BE2C (cell line): ENCODE results near the gene SUOX.

Experiments used
- DNase-seq: peaks from one replicate; pipeline ENCODE4 v3.0.0-alpha.2; 2020
- H3K27me3 ChIP-seq: fragments of 250-450 bp; sonication (Bioruptor Pico); 2 replicates; pipeline ENCODE4 v1.5.1; 2020; ENCODE audit warnings: mild to moderate bottlenecking
- H3K36me3 ChIP-seq: fragments of 250-450 bp; sonication (Bioruptor Pico); 2 replicates; pipeline ENCODE4 v1.5.1; 2020; ENCODE audit warnings: mild to moderate bottlenecking
- H3K4me1 ChIP-seq: fragments of 250-450 bp; sonication (Bioruptor Pico); 2 replicates; pipeline ENCODE4 v1.5.1; 2020
- H3K4me3 ChIP-seq: 2 replicates; pipeline ENCODE4 v1.5.1; 2011; ENCODE audit warnings: low read depth, low read length
- H3K9me3 ChIP-seq: fragments of 250-450 bp; sonication (Bioruptor Pico); 2 replicates; pipeline ENCODE4 v1.5.1; 2020
- CTCF ChIP-seq: IDR thresholded peaks from 2 replicates; pipeline ENCODE4 v1.5.1; 2012; ENCODE audit warnings: mild to moderate bottlenecking, low read depth, low read length

SUOX gene

GRCh38 chr12:56004211-56004610 lies 7.1 kb downstream of the SUOX start:
- no peaks in the 10 kb centered on the region for H3K9me3 ChIP-seq
- no peaks in the 10 kb centered on the region for H3K27me3 ChIP-seq
- no peaks in the 10 kb centered on the region for H3K4me1 ChIP-seq

GRCh38 chr12:56007564-56008559 lies 10.8 kb downstream of the SUOX start:
- Histone ChIP-seq H3K4me3 (peak overlapping the region; percentile 82), H3K9me3 (no peaks in the 10 kb centered on the region), H3K36me3 (peaks cover 5% of the 10 kb centered on the region), H3K4me1 (no peaks in the 10 kb centered on the region), H3K27me3 (no peaks in the 10 kb centered on the region)
- no peak for TF ChIP-seq CTCF
- peak; percentile 72 for DNase-seq

More at GRCh38 chr12:56004211-56004610, 7.1 kb downstream of the SUOX start:
- no peak for DNase-seq
- no peak for TF ChIP-seq CTCF
- no peak overlapping the region for H3K4me3 ChIP-seq
- peaks cover 5% of the 10 kb centered on the region for H3K36me3 ChIP-seq

- H3K4me3 ChIP-seq = no peak overlapping the region
- H3K9me3 ChIP-seq = no peaks in the 10 kb centered on the region
- no peak for DNase-seq
- H3K27me3 ChIP-seq = no peaks in the 10 kb centered on the region
- H3K36me3 ChIP-seq = no peaks in the 10 kb centered on the region
- H3K4me1 ChIP-seq = no peaks in the 10 kb centered on the region
- no peak for TF ChIP-seq CTCF
These were observed 13.1 kb downstream of the SUOX start for GRCh38 chr12:56010111-56010570.

- Histone ChIP-seq H3K4me1 (no peaks in the 10 kb centered on the region), H3K27me3 (no peaks in the 10 kb centered on the region), H3K4me3 (no peak overlapping the region), H3K36me3 (no peaks in the 10 kb centered on the region), H3K9me3 (no peaks in the 10 kb centered on the region)
- DNase-seq = no peak
- no peak for TF ChIP-seq CTCF
These were observed 14.5 kb downstream of the SUOX start for GRCh38 chr12:56011509-56012090.

GRCh38 chr12:56013482-56013881 lies 16.4 kb downstream of the SUOX start:
- no peak for TF ChIP-seq CTCF
- H3K9me3 ChIP-seq = no peaks in the 10 kb centered on the region

GRCh38 chr12:56014205-56014604 lies 17.1 kb downstream of the SUOX start:
- no peak for TF ChIP-seq CTCF
- Histone ChIP-seq H3K4me3 (no peak overlapping the region), H3K36me3 (no peaks in the 10 kb centered on the region), H3K9me3 (no peaks in the 10 kb centered on the region), H3K4me1 (no peaks in the 10 kb centered on the region), H3K27me3 (no peaks in the 10 kb centered on the region)
- DNase-seq = no peak

More at GRCh38 chr12:56013482-56013881, 16.4 kb downstream of the SUOX start:
- Histone ChIP-seq H3K4me1 (no peaks in the 10 kb centered on the region), H3K4me3 (no peak overlapping the region), H3K36me3 (no peaks in the 10 kb centered on the region), H3K27me3 (no peaks in the 10 kb centered on the region)
- DNase-seq = no peak
